Testis (tissue), 3 donors: Measurements from ENCODE around the gene TCF7. TPM values are rescaled to one million over a fixed set of nuclear protein-coding genes. Genes with fewer than 3 reads are reported as not detected.

Experiments used
- DNase-seq: peaks from one replicate; pipeline ENCODE4 v3.0.0-alpha.2; 2019
- H3K27ac ChIP-seq, 2 donors: fragments of 200-600 bp; sonication (generic); one replicate each; pipeline ENCODE4 v1.5.1; 2019
- H3K27me3 ChIP-seq: fragments of 200-600 bp; sonication (generic); one replicate; pipeline ENCODE4 v1.5.1; 2019
- H3K36me3 ChIP-seq: fragments of 200-600 bp; sonication (generic); one replicate; pipeline ENCODE4 v1.5.1; 2017; ENCODE audit warnings: low read depth; ENCODE audit errors: missing control alignments
- H3K4me1 ChIP-seq: fragments of 200-600 bp; sonication (generic); one replicate; pipeline ENCODE4 v1.5.1; 2019
- H3K4me3 ChIP-seq, 2 donors: fragments of 200-600 bp; sonication (generic); one replicate each; pipeline ENCODE4 v1.5.1; 2017 to 2019
- H3K9me3 ChIP-seq: fragments of 200-600 bp; sonication (generic); one replicate; pipeline ENCODE4 v1.5.1; 2017
- CTCF ChIP-seq, 3 experiments: fragments of 450-650 bp in 2 of 3; fragments of 200-600 bp in 1 of 3; sonication (generic) in 1 of 3; IDR thresholded peaks; one replicate each; pipeline ENCODE4 v1.5.1; 2016 to 2019; ENCODE audit warnings: antibody characterized with exemption in 3 of 3, mild to moderate bottlenecking in 2 of 3, moderate library complexity in 1 of 3
- POLR2A ChIP-seq: fragments of 450-650 bp; IDR thresholded peaks from one replicate; pipeline ENCODE4 v1.6.1; 2017; ENCODE audit warnings: antibody characterized with exemption, mild to moderate bottlenecking, moderate library complexity
- WGBS, 2 donors: methylation state at CpG; one replicate each; pipeline ENCODE4 v1.1.5; 2018; 5-methylcytosine and 5-hydroxymethylcytosine counted together
- intact Hi-C: fragments of 100-400 bp; cut with DNase I; formaldehyde crosslinking; loops from one replicate; pipeline ENCODE4 v1.15.1; 2023; ENCODE audit warnings: low total_unique reads
- polyA plus RNA-seq: library from polyadenylated mRNA; stranded (reverse); fragments of 350-450 nt; fragmentation: Illumina TruSeq; extraction: RNeasy Lipid Tissue Mini Kit (QIAGEN cat#74804); gene quantifications from one replicate; pipeline ENCODE4 v1.2.3, GENCODE V29; 2014; ENCODE audit warnings: low read depth, low replicate concordance; ENCODE audit not compliant: insufficient read depth
- total RNA-seq, 2 donors: library from RNA; depleted of rRNA; stranded (reverse); fragments of >200 nt; gene quantifications; one replicate each; pipeline ENCODE4 v1.2.3, GENCODE V29; 2016

TCF7 gene
- total and polyA plus RNA-seq, 3 donors from 2014 or later: 9.9 to 16.1 (median 15.2) TPM

GRCh38 chr5:134131578-134132350 is 17.3 kb downstream of the TCF7 start:
- Histone ChIP-seq H3K4me3 (no peak overlapping the region), H3K9me3 (no peaks in the 10 kb centered on the region), H3K27ac (no peak overlapping the region), H3K4me1 (no peaks in the 10 kb centered on the region), H3K27me3 (no peaks in the 10 kb centered on the region), H3K36me3 (no peaks in the 10 kb centered on the region)
- 90 to 92% methylated on average over 4 to 7 of the region's 7 CpGs for WGBS, 2 donors
- intact Hi-C loops: loop anchor here (10.0 kb wide), 1 partner anchor 87 kb away; no protein-coding TSS in a partner anchor
- TF ChIP-seq POLR2A (no peak), CTCF (IDR thresholded peaks at IDR 0.05) (no peak)
- DNase-seq: no peak

GRCh38 chr5:134132372-134133187 is 18.1 kb downstream of the TCF7 start:
- intact Hi-C loops: loop anchor here (10.0 kb wide), 1 partner anchor 88 kb away; no protein-coding TSS in a partner anchor
- H3K4me1 ChIP-seq: no peaks in the 10 kb centered on the region
- TF ChIP-seq POLR2A (no peak), CTCF (IDR thresholded peaks at IDR 0.05) (no peak)
- no peaks in the 10 kb centered on the region for H3K36me3 ChIP-seq
- no peaks in the 10 kb centered on the region for H3K27me3 ChIP-seq
- DNase-seq: no peak
- H3K4me3 ChIP-seq: no peak overlapping the region
- no peak overlapping the region for H3K27ac ChIP-seq
- no peaks in the 10 kb centered on the region for H3K9me3 ChIP-seq
- 87 to 91% methylated on average over 13 to 16 of the region's 16 CpGs for WGBS, 2 donors

DNA sequence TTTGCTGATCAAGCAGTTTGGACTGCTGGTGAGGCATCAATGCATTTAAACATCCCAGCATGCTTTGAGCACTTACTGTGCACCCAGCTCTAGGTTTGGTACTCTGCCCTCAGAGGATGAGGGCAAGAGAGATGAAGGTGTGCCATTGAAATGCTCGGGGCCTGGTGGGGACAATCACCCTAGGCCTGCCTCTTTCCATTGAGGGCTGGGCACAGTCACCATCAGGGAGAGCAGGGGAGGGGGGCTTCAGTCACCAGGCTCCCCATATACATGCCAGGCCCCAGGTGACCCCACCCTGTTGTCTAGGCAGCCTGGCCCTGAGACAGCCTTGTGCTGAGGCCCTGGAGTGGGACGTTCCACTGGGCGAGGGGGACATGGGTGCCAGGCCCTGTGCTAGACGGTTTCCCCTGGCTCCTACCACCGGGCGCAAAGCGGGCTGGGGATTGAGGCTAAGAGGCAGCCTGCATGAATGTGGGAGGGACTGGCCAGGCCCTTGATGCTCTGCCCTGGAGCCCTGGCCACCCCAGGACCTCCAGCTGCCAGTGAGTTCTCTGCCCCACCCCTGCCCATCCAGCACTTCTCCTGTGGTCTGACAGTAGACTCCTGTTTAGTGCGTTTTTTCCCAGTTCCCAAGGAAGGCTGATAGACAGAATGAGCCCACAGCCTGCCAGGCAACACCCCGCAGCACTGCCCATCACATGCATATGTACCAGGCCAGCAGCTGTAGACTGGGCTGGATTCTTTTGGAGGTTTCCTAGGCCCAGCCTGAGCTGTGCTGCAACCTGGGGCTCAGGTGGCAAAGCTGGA is 18.9 kb downstream of the TCF7 start:
- TF ChIP-seq POLR2A (no peak), CTCF (IDR thresholded peaks at IDR 0.05) (no peak)
- no peak overlapping the region for H3K4me3 ChIP-seq
- whole genome bisulfite sequencing, 2 donors: 93 to 94% methylated on average over 7 to 9 of the region's 9 CpGs
- intact Hi-C loops: loop anchor here (10.0 kb wide), 1 partner anchor 89 kb away; no protein-coding TSS in a partner anchor
- no peaks in the 10 kb centered on the region for H3K4me1 ChIP-seq
- no peak overlapping the region for H3K27ac ChIP-seq
- no peaks in the 10 kb centered on the region for H3K9me3 ChIP-seq
- H3K36me3 ChIP-seq: no peaks in the 10 kb centered on the region
- H3K27me3 ChIP-seq: no peaks in the 10 kb centered on the region
- DNase-seq: no peak

DNA sequence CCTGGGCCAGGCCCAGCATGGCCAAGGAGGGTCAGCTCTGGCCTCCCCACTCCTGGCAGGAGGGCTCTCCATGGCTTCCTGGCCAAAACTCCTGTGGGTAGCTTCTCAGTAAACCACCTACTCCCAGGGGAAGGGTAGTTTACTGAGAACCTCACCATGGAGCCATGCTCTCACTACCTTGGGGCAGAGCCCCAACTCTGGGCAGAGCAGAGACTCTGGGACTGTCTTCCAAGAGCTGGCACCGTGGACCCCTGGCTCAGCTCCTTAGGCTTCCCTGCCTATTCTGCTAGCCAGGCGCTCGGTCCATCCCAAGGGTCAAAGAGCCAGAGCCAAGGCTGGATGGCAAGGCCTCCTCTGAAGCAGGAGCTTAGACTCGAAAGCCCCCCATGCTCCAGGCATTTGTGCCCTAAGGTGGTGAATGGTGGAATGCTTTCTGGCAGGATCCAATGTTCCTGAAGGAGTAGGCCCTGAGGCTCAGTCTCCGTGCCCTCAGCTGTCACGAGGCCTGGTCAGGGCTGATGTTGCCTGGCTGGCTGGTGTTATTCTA is 19.6 kb downstream of the TCF7 start:
- Histone ChIP-seq H3K9me3 (no peaks in the 10 kb centered on the region), H3K27me3 (no peaks in the 10 kb centered on the region), H3K4me1 (no peaks in the 10 kb centered on the region), H3K36me3 (no peaks in the 10 kb centered on the region), H3K27ac (no peak overlapping the region), H3K4me3 (no peak overlapping the region)
- TF ChIP-seq CTCF (IDR thresholded peaks at IDR 0.05) (no peak), POLR2A (no peak)
- no peak for DNase-seq
- intact Hi-C loops: loop anchor here (10.0 kb wide), 1 partner anchor 89 kb away; no protein-coding TSS in a partner anchor
- WGBS, 2 donors: 91 to 100% methylated on average over 5 to 6 of the region's 6 CpGs
